HG03469 (cell line): ENCODE measurements around the gene MRPS10.
"Not testable (repeated sequence)": the region's sequence is repeated elsewhere in the genome, so short reads cannot be mapped to it uniquely, and the experiment has no call there.

Source experiments
- ATAC-seq: cut with Tn5 transposase; IDR thresholded peaks from one replicate; pipeline ENCODE4 v1.9.1; 2021; ENCODE audit warnings: mild to moderate bottlenecking, moderate library complexity, moderate number of reproducible peaks; ENCODE audit not compliant: unreplicated experiment

The MRPS10 gene

DNA sequence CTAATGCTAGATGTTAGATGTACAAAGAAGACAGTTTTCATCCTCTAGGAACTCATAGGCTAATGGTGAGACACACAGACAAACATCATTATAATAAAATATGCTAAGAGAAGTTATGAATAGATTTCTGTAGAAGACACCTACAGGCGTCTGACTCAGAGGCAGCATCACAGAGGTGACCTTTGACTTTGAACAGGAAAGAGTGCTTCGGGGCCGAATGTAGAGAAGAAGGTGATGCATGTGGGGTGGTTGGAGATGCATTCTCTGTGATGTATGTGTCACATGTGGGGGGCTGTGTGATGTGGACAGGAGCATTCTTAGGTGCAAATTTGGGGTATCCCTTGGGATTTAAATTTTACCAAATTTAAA is 37.7 kb downstream of the MRPS10 start:
- ATAC-seq: no peak

- no peak for ATAC-seq
Observed at GRCh38 chr6:42179261-42179944, 38.3 kb downstream of the MRPS10 start.

DNA sequence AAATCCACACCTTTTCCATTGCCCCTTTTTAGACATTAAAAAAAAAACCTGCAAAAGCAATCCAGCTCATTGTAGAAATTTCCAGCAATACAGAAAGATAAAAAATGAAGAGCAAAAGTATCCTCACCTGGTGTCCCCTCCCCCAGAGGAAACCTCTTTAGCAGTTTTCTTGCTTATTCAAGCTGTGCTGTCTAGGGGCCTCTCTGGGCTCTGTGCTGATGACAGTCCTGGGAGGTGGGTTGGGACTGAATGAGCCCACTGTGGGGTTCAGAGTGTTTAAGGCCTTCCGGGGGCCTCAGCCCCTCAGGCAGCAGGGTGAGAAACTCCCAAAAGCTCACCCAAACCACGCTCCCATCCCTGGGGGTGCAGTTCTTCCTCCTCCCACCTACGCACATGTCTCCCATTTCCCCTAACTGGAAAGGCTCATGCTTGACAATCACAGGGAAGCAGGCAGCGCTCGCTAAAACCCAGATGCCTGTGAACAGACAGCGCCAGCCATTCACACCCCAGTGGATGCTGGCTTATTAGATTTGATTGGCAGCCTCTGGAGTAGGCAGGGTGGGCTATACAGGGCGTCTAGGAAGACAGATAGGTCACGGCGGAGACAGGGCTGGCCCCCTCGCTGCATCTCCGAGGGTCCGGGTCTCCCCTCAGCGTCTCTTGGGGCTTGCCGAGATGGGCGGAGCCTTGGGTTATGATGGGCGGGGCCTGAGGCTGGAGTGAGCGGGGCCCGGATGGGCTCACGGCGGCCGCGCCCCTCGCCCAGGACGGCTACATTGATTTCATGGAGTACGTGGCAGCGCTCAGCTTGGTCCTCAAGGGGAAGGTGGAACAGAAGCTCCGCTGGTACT is 39.9 kb downstream of the MRPS10 start:
- ATAC-seq: no peak

DNA sequence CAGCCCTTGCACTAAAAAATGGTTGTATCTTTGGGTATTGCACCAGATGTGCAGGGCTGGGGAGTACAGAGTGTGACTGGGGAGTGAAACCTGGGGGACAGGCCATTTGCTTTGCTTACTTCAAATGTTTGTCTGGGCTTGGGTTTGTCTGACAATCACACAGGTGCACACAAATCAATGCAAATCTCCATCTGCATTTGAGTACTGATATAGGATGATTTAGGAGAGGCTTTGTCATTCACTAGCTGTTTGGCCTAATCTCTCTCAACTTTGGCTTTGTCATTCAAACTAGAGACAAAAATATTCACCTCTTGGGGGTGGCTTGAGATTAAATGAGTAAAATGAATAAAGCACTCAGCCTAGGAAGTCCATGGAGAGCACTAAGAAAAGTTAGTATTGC is 40.7 kb downstream of the MRPS10 start:
- no peak for ATAC-seq

- ATAC-seq: no peak
Observed at GRCh38 chr6:42175860-42176259, 41.8 kb downstream of the MRPS10 start.

- ATAC-seq: no peak
Observed at GRCh38 chr6:42173101-42173500, 44.6 kb downstream of the MRPS10 start, which contains the start of gene GUCA1A. TSS of gene GUCA1A (plus strand) at chr6:42173364. CDS start at chr6:42173614, 250 bp downstream.

GRCh38 chr6:42171813-42172581 is 45.7 kb downstream of the MRPS10 start:
- no peak for ATAC-seq

DNA sequence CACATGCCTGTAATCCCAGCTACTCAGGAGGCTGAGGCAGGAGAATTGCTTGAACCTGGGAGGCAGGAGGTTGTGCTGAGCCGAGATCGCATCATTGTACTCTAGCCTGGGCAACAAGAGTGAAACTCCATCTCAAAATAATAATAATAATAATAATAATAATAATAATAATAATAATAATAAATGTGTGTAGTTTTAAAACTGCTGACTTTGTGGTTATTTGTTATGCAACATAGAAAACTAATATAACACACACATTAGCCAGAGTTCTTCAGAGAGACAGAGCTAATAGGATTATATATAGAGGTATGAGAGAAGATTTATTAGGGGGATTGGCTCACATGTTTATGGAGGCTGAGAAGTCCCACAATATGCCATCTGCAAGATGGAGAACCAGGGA is 47.9 kb downstream of the MRPS10 start:
- ATAC-seq: not testable (repeated sequence)

DNA sequence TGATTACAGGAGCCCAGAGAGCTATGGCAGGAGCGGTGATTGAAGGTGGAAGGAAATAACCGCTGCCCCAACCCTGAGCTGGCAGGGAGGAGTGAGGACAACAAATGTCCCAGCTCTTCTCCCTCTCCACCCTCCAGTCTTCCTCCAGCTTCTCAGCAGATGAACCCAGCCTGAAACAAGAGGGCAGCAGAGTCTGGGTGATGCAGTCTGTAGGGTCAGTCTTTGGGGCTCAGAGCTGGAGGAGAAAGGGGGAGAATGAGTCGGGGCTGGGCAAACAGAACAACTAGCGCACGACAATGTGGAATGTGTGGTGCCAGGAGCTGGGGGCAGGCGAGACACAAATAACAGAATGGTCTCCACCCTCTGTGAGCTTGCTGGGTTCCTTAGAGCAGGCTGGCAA is 49.0 kb downstream of the MRPS10 start:
- no peak for ATAC-seq

DNA sequence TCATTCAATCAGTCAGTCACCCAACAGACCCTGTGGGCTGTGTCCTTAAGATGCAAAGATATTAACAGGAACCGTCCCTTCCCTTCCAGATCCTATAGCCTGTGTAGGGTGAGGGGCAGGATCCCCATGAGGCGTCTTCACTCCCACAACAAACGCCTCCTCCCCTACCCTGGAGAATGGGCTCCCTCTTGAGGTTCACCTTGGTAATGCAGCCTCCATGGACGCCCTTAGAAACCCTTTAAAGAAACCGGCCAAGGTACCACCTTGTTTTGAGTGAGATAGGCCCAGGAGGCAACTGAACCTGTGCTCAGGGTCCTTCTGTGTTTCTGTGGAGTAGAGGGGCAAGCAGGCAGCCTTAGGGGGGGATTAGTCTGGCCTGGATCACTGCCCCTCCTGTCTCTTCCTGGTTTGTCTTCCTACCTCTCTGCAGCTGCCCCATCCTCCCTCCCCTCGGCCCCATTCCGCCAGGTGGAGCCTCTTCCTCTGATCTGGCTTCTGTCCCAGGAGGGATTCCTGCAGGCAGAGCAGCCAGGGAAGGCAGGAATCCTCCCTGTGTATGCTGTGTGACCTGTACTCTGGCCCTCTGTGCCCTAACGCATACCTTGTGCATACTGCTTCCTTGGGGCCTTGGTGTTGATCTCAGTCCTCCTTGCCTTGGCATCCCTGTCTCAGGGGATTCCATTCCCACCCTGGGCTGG is 51.1 kb downstream of the MRPS10 start:
- no peak for ATAC-seq

GRCh38 chr6:42165016-42165415 is 52.6 kb downstream of the MRPS10 start:
- ATAC-seq: no peak

DNA sequence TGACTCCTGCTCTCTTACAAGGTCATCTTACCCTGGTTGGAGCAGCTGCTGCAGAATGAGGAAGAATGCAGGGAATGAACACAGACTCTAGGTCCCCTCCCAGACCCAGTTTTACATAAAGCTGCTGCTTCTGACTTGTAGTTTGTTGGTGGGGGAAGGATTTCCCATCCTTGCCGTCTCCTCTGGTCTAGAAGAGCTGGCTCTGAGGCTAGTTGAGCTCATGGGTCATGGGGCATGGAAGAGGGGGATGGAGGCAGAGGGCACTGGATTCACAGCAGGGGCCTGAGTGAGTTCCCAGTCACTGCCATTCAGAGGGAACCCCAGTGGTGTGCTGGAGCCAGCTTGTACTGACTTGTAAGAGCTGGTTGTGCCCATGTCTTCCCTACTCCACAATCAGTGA is 53.7 kb downstream of the MRPS10 start:
- no peak for ATAC-seq

DNA sequence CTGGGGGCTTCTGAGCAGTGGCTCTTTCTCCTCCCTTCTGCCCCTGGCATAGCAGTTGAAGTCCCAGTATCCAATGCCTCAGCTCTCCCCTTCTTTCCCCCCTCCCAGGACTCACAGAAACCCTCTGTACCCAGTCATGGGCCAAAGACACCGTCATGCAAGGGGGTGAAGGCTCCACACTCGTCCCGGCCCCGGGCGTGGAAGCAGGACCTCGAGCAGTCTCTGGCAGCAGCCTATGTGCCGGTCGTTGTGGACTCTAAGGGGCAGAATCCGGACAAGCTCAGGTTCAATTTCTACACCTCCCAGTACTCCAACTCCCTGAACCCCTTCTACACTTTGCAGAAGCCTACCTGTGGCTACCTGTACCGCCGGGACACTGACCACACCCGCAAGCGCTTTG is 54.8 kb downstream of the MRPS10 start:
- no peak for ATAC-seq

DNA sequence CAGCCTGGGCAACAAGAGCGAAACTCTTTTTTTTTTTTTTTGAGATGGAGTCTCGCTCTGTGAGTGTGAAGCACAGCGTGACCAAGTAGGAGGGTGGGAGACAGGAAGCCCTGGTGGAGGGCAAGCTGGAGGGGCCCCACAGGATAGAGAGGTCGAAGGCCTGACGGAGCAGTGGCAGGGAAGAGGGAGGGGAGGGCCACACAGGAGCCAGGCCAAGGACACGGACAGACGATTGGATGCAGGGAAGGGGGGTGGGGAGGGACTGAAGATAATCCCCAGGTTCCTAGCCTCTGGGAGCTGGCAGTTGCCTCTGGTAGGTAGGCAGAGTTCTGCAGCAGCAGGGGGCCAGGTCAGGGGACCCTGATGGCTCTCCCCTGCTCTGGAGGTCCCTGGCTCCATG is 55.3 kb downstream of the MRPS10 start:
- no peak for ATAC-seq

DNA sequence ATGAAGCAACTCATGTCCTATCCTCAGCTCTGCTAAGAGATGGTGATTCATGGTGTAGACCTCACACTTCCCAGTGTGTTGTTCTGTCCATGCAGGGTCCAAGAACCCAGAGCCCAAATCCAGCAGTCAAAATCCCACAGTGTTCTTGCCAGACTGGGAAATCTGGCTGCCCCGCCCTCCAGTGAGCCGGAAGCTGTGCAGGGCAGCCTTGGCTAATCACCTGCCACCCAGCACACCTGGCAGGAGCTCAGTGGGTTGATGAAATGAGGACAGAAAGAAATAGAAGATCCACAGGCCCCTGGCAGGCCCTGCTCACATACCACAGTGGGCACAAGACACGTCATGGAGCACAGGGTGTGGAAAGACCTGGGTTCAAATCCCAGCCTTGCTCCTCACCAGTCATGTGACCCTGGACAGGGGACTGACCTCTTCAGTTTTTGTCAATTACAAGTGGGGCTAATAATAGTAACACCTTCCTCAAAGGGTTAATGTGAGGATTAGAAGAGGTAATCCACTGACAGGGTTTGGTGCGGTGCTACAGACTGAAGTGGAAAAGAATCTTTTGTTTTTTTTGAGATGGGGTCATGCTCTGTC is 58.1 kb downstream of the MRPS10 start:
- ATAC-seq: no peak

GRCh38 chr6:42158631-42159030 is 59.0 kb downstream of the MRPS10 start:
- ATAC-seq: no peak

DNA sequence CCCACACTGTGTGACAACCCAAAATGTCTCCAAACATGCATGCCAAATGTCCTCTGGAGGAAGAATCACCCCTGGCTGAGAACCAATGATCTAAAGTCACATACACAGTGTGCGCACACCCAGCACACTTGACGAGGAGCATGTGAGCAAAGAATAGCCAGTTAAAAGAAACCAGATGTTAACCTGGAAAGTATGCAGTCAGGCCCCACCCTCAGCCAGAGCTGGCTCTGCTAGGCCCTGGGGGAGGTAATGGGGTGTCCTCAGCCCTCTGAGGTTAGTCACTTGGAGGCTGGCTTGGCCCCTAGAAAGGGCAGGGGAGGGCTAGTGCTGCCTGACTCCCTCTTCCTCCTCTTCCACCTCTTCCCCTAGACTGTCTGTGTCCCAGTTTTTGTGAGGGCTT is 59.6 kb downstream of the MRPS10 start:
- no peak for ATAC-seq
